CD4-positive, alpha-beta T cell treated with Interleukin-12 subunit alpha and Interleukin-12 subunit beta, for 1 hour (primary cell): Measurements from ENCODE around the gene MAGT1.
A peak's percentile ranks its signal among the peaks of the same experiment; 100 is the strongest.
"Not testable (repeated sequence)": the region's sequence is repeated elsewhere in the genome, so short reads cannot be mapped to it uniquely, and the experiment has no call there.

Experiments
- DNase-seq: peaks from one replicate; pipeline ENCODE4 v3.0.0-alpha.2; 2020

Gene MAGT1

DNA sequence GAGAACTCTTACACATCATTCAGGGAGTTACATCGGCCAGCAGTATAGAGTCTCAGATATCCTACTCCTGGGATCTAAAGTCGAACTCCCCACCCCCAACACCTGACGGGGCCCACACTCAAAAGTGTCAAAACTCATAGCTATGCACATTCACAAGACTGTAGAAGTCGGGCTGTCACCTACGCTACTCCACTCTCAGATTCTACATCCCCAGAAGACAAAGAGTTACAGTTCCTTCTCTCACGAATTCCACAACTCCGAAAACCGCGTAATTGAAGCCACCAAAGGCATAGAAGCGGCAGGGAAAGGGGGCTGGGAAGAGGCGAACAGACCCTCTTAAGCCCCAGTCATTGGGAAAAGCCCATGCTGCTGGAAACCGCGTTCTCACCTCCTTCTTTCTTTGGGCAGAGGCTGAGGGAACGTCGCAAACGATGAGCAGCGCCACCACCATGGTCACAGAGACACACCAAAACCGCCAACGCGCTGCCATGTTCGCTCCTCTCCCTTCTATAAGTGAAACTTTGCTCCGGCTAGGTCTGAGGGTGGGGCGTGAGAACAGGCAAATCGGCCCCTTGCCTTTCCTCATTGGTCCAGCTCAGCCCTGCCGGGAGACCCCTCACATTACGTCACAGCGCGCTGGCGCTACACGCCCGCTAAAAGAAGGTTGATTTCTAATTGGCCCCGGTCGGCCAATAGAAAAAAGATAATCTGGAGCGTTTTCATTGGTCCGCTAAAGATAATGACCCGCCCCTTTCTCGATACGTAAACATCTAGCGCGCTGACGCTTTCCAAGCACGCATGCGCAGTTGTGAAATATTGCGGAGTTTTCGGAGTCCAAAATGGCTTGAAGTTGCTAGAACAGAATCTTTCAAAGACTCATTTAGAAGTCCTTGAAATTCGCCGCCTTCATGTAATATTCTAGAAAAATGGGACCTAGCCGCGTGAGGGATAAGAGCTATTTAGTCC is at the start of gene MAGT1:
Gene MAGT1, minus strand, starts transcription at position 515 of the 966 bp plus-strand sequence. Its CDS starts 25 bp downstream, at position 490.
- peak; percentile 95 for DNase-seq

DNA sequence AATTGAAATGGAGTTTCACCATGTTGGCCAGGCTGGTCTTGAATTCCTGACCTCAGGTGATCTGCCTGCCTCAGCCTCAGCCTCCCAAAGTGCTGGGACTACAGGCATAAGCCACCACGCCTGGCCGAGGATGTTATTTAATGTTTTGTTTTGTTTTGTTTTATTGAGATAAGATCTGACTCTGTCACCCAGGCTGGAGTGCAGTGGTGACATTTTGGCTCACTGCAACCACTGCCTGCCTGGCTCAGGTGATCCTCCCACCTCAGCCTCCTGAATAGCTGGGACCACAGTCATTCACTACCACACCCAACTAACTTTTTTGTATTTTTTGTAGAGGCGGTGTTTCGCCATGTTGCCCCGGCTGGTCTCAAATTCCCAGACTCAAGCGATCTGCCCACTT is 49.8 kb upstream of the MAGT1 start:
- DNase-seq = not testable (repeated sequence)

DNA sequence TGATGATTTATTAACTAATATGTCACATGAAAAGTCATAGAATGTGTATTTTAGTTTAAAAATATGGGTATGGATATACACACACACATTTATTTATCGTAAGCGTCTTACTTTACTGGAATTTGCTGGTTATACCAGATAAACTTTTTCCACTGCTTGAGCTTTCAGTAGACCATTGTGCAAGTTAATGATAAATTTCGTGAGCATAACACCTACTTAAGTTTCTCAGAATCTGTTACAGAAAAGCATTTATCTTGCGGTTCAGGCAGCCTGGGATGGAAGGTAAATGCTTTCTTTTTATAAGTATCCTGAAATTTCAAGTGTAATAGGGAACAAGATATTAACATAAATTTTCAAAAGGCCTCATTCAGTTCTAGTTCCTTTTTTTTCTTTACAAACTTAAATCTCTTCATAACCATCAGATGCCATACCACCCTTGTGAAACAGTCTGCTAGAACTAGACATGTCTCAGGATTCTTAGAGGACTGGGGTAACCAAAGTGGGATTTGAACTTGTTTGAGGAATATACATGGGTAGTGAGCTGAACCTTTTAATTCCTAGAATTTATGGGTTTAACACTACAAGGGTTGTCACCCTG is 42.9 kb upstream of the MAGT1 start:
- no peak for DNase-seq

DNA sequence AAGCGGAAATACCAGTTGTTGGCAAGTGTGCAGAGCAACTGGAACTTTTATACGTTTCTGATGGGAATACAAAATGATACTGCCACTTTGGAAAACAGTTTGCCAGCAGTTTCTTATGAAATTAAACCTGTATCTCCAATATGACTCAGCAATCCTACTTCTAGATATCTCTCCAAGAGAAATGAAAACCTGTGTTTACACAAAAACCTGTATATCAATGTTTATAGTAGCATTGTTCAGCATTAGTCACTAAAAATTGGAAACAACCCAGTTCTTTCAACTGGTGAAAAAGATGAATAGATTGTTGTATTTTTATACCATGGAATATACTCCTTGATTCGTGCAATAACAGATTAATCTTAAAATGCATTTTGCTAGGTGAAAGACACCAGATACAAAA is 42.1 kb upstream of the MAGT1 start:
- DNase-seq = no peak

DNA sequence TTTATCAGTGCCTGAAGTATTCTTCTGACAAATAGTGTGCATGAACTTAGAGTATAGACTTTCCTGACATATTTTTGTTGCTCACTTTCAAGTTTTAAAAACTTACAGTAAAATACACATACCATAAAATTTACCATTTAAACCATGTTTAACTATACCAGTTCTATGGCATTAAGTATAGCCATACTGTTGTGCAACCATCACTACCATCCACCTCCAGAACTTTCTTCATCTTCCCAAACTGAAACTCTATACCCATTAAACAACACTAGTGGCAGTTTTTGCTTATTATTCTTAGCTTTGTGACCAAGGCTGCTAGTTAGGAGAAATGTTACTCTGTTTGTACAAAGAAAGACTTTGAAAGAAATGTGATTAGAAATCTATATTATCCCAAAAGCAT is 41.1 kb upstream of the MAGT1 start:
- DNase-seq = no peak

DNA sequence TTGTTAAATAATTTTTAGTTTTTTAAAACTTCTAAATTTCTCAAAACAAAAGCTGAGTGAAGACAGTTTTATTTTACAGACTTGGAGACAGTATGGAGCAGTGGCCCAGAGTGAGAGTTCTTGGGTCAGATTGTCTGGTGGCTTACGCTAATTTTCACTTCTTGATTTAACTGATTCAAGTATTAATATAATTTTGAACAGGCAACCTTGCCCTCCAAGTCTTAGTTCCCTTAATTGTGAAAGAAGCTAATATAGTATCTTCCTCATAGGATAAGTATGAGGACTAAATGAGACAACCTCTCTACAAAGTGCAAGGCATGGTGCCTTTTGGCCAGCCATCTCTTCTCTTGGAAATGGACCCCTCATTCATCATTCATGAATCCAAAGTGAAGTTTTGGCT is 40.7 kb upstream of the MAGT1 start:
- DNase-seq = no peak

DNA sequence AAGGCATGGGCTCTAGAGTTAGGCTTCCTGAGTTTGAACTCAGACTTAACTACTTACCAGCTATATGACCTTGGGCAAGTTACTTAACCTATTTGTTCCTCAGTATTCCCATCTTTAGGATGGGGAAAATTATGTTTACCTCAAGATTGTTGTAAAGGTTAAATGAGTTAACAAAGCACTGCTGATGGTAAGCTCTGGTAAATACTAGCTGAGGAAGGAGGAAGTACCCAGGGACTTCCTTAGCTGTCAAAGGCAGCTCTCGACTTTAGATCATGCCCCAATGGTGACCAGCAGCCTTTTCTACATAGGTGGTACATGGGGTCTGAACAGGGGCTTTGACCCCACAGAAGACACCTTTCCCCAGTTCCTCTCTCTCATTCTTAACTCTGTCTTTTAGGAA is 35.3 kb upstream of the MAGT1 start:
- no peak for DNase-seq

DNA sequence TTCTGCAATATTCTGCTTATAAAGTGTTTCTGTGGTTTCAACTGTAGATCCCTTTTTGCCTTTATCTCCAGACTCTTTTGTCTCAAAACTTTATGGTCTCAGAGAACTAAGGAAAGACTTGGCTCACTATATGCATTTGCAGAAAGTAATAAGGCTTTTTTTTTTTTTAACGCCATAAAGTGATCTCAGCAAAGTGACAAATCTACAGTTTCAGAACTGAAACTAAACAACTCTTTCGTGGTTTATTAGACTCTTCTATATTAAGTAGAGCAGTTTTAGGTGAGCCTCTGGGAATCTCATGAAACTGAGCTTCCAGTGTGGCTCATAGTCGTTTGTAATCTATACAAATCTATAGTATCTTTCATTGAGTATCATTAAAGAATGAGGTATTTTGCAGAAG is 30.5 kb upstream of the MAGT1 start:
- no peak for DNase-seq

DNA sequence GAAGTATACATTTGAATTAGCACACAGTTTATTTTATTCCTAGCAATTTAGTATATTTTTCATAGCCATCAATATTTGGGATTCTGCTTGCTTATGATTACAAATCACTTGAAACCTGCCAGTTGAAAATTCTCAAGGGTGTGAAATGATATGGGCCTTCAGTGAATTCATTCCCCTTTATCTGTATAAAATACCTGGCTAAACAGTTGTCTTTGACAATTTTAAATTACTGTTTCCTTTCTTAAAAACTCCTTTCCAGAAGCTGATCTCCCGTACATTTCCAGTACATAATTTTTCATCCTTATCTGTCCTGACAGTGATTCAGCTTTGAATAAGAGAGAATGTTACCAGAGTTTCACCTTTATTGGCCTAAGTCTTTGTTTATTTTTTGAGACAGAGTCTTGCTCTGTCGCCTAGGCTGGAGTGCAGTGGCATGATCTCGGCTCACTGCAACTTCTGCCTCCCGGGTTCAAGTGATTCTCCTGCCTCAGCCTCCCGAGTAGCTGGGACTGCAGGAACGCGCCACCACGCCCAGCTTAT is 29.2 kb upstream of the MAGT1 start:
- DNase-seq = no peak

DNA sequence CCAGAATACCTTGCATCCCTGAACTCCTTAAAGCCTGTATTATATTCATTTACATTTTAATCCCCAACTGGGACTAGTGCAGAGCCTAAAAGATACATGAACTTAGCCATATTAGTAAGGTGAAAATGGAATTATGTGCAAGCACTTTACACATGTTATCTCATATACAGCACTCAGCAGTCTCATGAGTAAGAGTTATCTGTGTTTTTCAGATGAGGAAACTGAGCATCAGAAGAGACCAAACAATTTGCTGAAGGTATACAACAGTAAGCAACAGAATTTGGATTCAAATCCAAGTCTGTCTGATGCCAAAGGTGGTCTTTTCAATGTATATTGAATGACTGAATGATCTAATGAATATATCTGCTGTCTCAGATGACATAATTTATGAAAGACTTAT is 27.6 kb upstream of the MAGT1 start:
- no peak for DNase-seq

DNA sequence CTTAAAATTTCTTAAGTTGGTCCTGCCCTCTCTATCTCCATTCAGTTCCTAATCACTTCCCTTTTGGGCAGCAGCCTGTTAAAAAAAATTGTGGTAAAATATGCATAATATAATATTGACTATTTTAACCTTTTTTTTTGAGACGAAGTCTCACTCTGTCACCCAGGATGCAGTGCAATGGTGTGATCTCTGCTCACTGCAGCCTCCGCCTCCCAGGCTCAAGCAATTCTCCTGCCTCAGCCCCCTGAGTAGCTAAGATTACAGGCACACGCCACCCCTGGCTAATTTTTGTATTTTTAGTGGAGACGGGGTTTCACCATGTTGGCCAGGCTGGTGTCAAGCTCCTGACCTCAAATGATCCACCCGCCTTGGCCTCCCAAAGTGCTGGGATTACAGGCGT is 24.1 kb upstream of the MAGT1 start:
- not testable (repeated sequence) for DNase-seq

DNA sequence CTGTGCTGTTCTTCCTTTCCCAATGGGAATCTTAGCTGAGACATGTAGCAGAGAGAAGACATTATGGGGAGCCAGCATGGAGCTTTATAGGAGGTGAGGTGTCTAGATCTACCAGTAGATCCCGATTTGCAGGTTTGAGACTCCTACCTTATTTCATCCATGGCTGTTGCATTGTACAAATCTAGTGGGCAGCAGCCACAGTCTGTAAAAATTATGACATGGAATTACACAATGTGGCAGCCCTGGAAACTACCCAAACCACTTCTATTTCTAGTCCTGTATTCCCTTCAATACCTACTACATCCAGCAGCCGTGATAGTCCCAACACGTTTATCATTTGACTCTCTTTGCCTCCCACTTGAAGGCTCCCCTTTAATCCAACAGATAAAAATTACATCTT is 23.3 kb upstream of the MAGT1 start:
- DNase-seq = no peak

DNA sequence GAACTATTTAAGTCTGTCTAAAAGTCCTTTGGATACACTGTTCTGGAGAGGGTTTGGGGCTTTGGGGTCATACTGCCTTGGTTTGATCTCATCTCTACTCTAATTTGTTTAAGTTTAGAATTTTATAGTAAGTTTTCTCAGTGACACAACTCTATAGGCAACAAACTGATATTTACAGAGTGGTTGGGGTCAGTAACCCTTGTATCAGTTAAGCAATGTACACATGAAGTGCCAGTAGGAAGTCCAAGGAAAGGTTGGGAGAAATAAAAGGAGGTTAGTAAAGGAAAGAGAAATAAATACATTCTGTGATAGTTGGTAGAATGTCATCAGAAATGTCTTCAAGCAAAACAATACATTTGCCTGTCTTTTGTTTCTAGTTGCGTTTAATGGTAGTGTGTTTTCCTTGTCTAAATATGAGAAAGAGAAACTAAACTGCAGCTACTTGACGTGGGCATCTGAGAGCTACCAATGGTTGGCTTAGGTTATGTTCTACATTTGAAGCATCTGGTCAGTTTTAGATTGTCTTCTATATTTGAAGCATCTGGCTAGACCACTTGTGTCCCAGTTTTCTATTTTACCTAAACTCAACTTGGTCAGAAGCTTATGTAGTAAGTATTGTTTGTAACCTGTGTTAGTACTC is 22.2 kb upstream of the MAGT1 start:
- no peak for DNase-seq

DNA sequence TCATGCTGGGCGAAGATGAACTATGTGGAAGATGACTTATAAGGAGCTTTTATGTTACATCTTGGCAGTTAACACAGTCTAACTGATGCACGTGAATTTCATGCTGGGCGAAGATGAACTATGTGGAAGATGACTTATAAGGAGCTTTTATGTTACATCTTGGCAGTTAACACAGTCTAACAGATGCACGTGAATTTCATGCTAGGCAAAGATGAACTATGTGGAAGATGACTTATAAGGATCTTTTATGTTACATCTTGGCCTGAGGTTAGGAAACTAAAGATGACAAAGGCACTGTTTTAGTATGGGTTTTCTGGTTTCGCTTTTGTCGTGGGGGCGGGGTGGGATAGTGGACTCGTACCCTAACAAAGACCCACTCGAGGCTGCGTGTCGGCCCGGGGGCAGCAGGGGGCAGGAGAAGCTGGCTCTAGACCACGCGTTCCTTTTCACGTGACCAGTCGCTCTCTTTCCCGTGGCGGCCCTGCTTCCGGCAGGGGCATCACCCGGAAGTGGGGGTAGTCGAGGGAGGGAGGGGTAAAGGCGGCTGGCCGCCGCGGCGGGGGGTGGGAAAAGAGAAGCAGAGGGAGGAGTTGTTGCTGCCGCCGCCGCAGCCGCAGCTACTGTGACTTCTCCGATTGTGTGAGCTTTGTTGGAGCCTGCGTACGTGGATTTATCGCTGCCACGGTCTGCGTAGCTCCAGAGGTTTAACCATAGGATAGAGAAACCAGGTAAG is 15.0 kb upstream of the MAGT1 start, which contains the start of gene ATP7A:
Gene ATP7A, plus strand, starts transcription at position 586 of the 733 bp plus-strand sequence. CDS start 60,949 bp downstream, outside the sequence.
- DNase-seq = peak; percentile 93

DNA sequence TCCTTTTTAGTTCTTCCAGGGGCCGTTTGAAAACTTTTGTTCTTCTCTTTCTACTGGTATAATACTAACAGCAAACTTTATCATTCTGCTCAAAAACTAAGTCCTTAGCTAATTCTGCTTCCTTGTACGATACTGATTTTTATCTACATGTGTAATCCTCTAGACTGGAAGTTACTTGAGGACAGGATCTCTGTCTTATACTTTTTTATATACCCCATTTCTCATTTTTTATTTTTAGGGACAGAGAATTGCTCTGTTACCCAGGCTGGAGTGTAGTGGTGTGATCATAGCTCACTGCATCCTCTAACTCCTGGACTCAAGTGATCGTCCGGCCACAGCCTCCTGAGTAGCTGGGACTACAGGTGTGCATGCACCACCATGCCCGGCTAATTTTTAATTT is 6.3 kb upstream of the MAGT1 start:
- DNase-seq = no peak

DNA sequence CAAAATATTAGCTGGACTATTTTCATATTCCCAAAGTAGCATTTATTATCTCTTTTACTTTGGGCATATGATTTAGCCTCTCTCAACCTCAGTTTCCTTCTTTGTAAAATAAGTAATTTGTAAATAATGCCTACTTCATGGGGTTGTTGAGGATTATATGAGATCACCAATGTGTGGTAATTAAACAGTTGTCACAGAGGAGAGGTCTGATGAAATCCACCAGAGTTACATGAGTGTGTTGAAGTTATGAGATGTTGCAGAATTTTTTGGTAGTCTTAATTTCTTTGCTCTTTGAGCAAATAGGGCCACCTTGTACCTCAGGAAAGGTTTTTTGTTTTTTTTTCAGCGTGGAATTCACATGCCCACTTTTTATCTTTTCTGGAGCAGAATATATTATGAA is 5.5 kb upstream of the MAGT1 start:
- no peak for DNase-seq

DNA sequence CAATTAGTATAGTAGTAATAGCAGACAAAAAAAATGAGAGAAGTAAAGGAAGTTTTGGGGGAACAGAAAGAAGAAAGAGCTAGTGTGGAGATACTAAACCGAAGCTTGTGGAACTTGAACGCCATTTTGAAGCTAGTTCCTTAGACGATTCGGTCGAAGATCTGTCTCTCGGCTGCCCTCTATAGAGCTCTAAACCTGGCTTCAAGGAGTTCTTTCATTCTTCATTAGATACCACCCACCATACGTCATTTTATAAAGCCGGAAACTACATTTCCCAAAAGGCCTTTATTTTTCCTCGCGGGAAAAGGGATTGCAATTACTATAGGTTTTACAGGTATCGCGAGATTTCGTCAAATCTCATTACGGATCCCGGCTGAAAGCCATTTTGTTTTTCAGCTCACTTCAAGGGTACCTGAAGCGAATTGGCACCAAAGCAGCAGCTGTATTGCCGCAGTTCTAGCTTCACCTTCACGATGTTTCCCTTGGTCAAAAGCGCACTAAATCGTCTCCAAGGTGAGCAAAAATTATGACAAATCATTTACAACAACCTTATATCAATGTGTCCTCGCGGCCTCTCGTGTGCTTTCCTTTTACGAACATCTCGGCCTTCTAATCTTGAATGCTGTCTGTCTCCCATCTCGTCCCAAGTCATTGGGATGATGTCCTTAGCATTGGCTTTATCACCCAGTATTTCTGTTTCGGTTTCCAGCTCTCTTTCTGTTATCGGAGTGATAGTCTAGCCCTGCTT is 4.0 kb upstream of the MAGT1 start, which contains the start of gene COX7B:
Gene COX7B, plus strand, starts transcription at position 388 of the 748 bp plus-strand sequence. Its CDS starts 86 bp downstream, at position 474.
- peak; percentile 92 for DNase-seq

DNA sequence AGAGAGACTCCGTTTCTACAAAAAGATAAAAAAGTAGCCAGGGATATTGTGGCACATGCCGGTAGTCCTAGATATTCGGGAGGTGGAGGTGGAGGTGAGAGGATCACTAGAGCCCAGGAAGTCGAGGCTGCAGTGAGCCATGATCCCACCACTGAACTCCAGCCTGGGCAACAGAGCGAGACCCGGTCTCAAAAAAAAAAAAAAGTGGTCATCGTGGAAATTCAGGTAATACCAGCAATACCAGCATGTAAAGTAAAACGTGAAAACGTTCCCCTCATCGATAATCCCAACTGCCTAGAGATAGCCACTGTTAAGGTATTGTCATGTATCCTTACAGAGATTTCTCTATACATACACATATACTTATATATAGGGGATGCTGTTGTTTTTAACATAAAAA is 1.5 kb downstream of the MAGT1 start:
- DNase-seq = no peak

DNA sequence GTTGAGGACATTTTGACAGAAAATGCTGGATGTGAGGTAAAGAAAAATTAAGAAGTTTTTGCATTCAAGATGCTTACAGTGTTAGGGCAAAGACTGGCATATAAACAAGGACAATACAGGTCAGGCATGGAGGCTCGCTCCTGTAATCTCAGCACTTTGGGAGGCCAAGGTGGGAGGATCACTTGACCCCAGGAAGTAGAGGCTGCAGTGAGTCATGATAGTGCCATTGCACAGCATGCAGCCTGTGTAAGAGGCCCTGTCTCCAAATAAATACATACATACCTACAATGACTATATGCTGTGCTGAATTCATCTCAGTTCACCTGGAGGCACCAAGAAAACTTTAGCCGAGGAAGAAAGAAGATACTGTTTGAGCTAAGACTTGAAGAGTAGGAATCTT is 2.3 kb downstream of the MAGT1 start:
- DNase-seq = no peak

DNA sequence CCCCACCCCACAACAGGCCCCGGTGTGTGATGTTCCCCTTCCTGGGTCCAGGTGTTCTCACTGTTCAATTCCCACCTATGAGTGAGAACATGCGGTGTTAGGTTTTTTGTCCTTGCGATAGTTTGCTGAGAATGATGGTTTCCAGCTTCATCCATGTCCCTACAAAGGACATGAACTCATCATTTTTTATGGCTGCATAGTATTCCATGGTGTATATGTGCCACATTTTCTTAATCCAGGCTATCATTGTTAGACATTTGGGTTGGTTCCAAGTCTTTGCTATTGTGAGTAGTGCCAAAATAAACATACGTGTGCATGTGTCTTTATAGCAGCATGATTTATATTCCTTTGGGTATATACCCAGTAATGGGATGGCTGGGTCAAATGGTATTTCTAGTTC is 13.8 kb downstream of the MAGT1 start:
- DNase-seq = not testable (repeated sequence)

DNA sequence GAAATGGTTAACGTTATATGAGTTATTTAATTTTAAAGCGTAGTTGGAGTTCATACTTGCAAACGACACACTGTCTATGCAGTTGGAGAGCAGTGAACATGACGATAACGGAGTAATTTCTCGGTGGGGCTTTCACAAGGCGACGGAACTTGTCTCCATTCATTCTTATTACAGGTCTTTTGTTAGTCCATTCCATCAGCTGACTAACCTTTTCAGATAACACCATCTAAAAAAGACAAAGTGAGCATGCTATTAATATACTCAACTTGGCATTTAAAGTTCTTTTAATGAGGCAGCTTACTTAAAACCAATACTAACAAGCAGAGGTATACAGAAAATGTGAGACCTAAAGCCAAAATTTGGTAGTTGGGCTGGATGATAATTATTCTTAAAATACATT is 19.9 kb downstream of the MAGT1 start:
- DNase-seq = no peak

DNA sequence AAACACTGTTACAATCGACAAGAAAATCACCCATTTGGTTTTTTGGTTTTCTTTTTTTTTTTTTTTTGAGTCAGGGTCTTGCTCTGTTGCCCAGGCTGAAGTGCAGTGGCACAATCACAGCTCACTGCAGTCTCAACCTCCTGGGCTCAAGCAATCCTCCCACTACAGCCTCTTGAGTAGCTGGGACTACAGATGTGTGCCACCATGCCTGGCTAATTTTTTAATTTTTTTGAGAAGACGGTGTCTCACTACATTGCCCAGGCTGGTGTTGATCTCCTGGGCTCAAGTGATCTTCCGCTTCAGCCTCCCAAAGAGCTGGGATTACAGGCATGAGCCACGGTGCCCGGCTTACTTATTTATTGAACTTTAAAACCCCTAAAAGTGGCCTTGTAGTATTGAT is 63.7 kb downstream of the MAGT1 start:
- not testable (repeated sequence) for DNase-seq
